Mesothelial cell of epicardium (in vitro differentiated cells): Measurements from ENCODE around the gene EHD2. TPM values are rescaled to one million over a fixed set of nuclear protein-coding genes. Genes with fewer than 3 reads are reported as not detected.
"Not testable (repeated sequence)": the region's sequence is repeated elsewhere in the genome, so short reads cannot be mapped to it uniquely, and the experiment has no call there.

Source experiments
- DNase-seq, 2 experiments: peaks; one replicate each; pipeline ENCODE4 v3.0.0; 2021; ENCODE audit warnings: low spot score in 2 of 2; ENCODE audit not compliant: unreplicated experiment in 2 of 2
- H3K27ac Mint-ChIP-seq: 2 replicates; pipeline ENCODE4 v1.8.0; 2021; ENCODE audit warnings: mixed read lengths
- H3K27me3 Mint-ChIP-seq: 2 replicates; pipeline ENCODE4 v1.8.0; 2021; ENCODE audit warnings: low read depth, mixed read lengths
- H3K36me3 Mint-ChIP-seq: 2 replicates; pipeline ENCODE4 v1.8.0; 2021; ENCODE audit warnings: mixed read lengths
- H3K4me1 Mint-ChIP-seq: 2 replicates; pipeline ENCODE4 v1.8.0; 2021; ENCODE audit warnings: mixed read lengths
- H3K4me3 Mint-ChIP-seq: 2 replicates; pipeline ENCODE4 v1.8.0; 2021; ENCODE audit warnings: mild to moderate bottlenecking, moderate library complexity, mixed read lengths
- H3K9me3 Mint-ChIP-seq: 2 replicates; pipeline ENCODE4 v1.8.0; 2021; ENCODE audit warnings: mixed read lengths
- CTCF ChIP-seq: fragments of 200-600 bp; sonication (generic); IDR thresholded peaks from one replicate; pipeline ENCODE4 v1.5.0; 2021; ENCODE audit warnings: antibody characterized with exemption; ENCODE audit not compliant: unreplicated experiment
- total RNA-seq: library from RNA; stranded (reverse); gene quantifications from 3 replicates; pipeline ENCODE4 v1.2.1, GENCODE V29; 2021

EHD2 gene
- total RNA-seq, 1 donor from 2014 or later: 39.2 TPM

- Mint-ChIP-seq H3K27ac (no peak overlapping the region), H3K36me3 (peaks cover 20% of the 10 kb centered on the region), H3K27me3 (no peaks in the 10 kb centered on the region), H3K4me3 (no peak overlapping the region), H3K4me1 (peaks cover 6% of the 10 kb centered on the region), H3K9me3 (no peaks in the 10 kb centered on the region)
- TF ChIP-seq CTCF: no peak
- DNase-seq: no peak
These were observed 73.3 kb downstream of the EHD2 start for GRCh38 chr19:47786566-47786965.

- not testable (repeated sequence) for H3K4me1 Mint-ChIP-seq, H3K9me3 Mint-ChIP-seq
- H3K36me3 Mint-ChIP-seq: peaks cover 14% of the 10 kb centered on the region
These were observed 74.1 kb downstream of the EHD2 start for GRCh38 chr19:47787307-47787706.

GRCh38 chr19:47789811-47790210, 76.6 kb downstream of the EHD2 start:
- not testable (repeated sequence) for H3K27ac Mint-ChIP-seq, H3K27me3 Mint-ChIP-seq, H3K4me3 Mint-ChIP-seq, H3K4me1 Mint-ChIP-seq, DNase-seq, H3K9me3 Mint-ChIP-seq, H3K36me3 Mint-ChIP-seq

More at GRCh38 chr19:47787307-47787706, 74.1 kb downstream of the EHD2 start:
- not testable (repeated sequence) for H3K27me3 Mint-ChIP-seq, DNase-seq, H3K4me3 Mint-ChIP-seq, H3K27ac Mint-ChIP-seq

GRCh38 chr19:47790398-47790814, 77.2 kb downstream of the EHD2 start:
- H3K27ac Mint-ChIP-seq: no peak overlapping the region

GRCh38 chr19:47792616-47793015, 79.4 kb downstream of the EHD2 start:
- Mint-ChIP-seq H3K4me3 (no peak overlapping the region), H3K9me3 (peaks cover 6% of the 10 kb centered on the region)

More at GRCh38 chr19:47790398-47790814, 77.2 kb downstream of the EHD2 start:
- peak; percentile 76 for TF ChIP-seq CTCF
- peak; percentile 86 to 87 for DNase-seq
- Mint-ChIP-seq H3K4me1 (peaks cover 6% of the 10 kb centered on the region), H3K9me3 (peaks cover 6% of the 10 kb centered on the region), H3K4me3 (no peak overlapping the region), H3K36me3 (peaks cover 2% of the 10 kb centered on the region), H3K27me3 (no peaks in the 10 kb centered on the region)

More at GRCh38 chr19:47792616-47793015, 79.4 kb downstream of the EHD2 start:
- no peak for DNase-seq
- no peak for TF ChIP-seq CTCF
- peaks cover 6% of the 10 kb centered on the region for H3K4me1 Mint-ChIP-seq
- no peaks in the 10 kb centered on the region for H3K27me3 Mint-ChIP-seq
- no peak overlapping the region for H3K27ac Mint-ChIP-seq
- peaks cover 2% of the 10 kb centered on the region for H3K36me3 Mint-ChIP-seq

Other genes with a start within 250 kb of the EHD2 start
- gene SLC8A2, start 241.5 kb upstream of the EHD2 start, total RNA-seq: 2.2 to 3.7 TPM (median 2.5 TPM) in 3 replicates
- 18.4 to 20.4 TPM (median 20.1 TPM) in 3 replicates for gene KPTN, start 229.2 kb upstream of the EHD2 start, total RNA-seq
- 53.6 to 56.4 TPM (median 54.7 TPM) in 3 replicates for gene NAPA, start 198.4 kb upstream of the EHD2 start, total RNA-seq
- gene ZNF541, start 140.3 kb upstream of the EHD2 start, total RNA-seq: 0.13 to 0.81 TPM (median 0.18 TPM) in 3 replicates
- 35.6 to 38.5 TPM (median 36.9 TPM) in 3 replicates for gene BICRA, start 104.3 kb upstream of the EHD2 start, total RNA-seq
- gene NOP53, start 32.1 kb downstream of the EHD2 start, total RNA-seq: 290 to 313 TPM (median 310 TPM) in 3 replicates
- gene SELENOW, start 65.3 kb downstream of the EHD2 start, total RNA-seq: 113 to 127 TPM (median 117 TPM) in 3 replicates
- gene TPRX1, start 91.1 kb downstream of the EHD2 start, total RNA-seq: not detected in 3 replicates
- gene CRX, start 108.5 kb downstream of the EHD2 start, total RNA-seq: not detected in 3 replicates
- gene TPRX2, start 145.8 kb downstream of the EHD2 start, total RNA-seq: not detected in 3 replicates
- 0.13 TPM in 1 of 3 replicates, not detected in the others for gene SULT2A1, start 172.9 kb downstream of the EHD2 start, total RNA-seq